ENCODE measurements around the gene REPS1.

REPS1 gene

DNA sequence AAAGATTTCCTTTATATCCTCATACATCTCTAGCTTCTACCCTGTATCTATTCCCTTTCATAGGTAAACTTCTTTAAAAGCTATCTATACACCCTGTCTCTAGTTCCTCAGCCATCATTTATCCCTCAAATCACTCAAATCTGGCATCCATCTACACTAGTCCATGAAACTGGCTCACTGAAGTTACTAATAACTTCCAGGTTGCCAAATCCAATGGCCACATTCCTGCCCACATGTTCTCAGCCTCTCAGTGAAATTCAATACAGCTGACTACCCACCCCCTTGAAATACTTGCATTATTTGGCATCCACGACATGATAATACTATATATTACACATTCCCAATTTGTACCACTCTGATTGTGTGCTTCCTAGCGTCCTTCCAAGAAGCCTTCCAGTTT is 8.7 kb downstream of the REPS1 start:
- ChIA-PET CTCF (no interaction called here), POLR2A (no interaction called here)
- DNase-seq (ENCODE audit: extremely low spot score) = no peak
- TF ChIP-seq ARNT (IDR thresholded peaks at IDR 0.05) = no peak
- no peak for TF ChIP-seq ELF4 (IDR thresholded peaks at IDR 0.05)
- TF ChIP-seq LEF1 (IDR thresholded peaks at IDR 0.05; ENCODE audit: borderline replicate concordance) = no peak
- no peak for TF ChIP-seq TARDBP (IDR thresholded peaks at IDR 0.05)
- TF ChIP-seq SP1 (IDR thresholded peaks at IDR 0.05) = no peak
- TF ChIP-seq NFRKB (IDR thresholded peaks at IDR 0.05) = no peak
- no peak for TF ChIP-seq ZNF384 (IDR thresholded peaks at IDR 0.05)
- no peak for TF ChIP-seq FOXK2 (IDR thresholded peaks at IDR 0.05)

DNA sequence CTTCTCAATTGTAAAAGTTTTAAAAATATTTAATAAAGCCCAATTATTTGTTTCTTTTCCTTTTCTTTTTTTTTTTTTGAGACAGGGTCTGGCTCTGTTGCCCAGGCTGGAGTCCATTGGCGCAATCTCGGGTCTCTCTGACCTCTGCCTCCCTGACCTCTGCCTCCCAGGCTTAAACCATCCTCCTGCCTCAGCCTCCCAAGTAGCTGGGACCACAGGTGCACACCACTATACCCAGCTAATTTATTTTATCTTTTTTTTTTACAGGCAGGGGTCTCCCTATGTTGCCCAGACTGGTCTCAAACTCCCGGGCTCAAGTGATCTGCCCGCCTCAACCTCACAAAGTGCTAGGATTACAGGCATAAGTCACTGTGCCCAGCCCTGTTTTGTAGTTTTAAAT is 9.8 kb downstream of the REPS1 start:
- no peak for DNase-seq (ENCODE audit: extremely low spot score)
- TF ChIP-seq ARNT (IDR thresholded peaks at IDR 0.05) (no peak), ZNF384 (IDR thresholded peaks at IDR 0.05) (no peak), ELF4 (IDR thresholded peaks at IDR 0.05) (no peak), TARDBP (IDR thresholded peaks at IDR 0.05) (no peak), L3MBTL2 (conservative IDR thresholded peaks at IDR 0.05) (no peak), NFRKB (IDR thresholded peaks at IDR 0.05) (no peak)
- POLR2A ChIA-PET = no interaction called here
- CTCF ChIA-PET = interaction anchor here (0.5 kb wide), 1 partner anchor 159 kb away, joined by 4 read pairs; no protein-coding TSS in a partner anchor

DNA sequence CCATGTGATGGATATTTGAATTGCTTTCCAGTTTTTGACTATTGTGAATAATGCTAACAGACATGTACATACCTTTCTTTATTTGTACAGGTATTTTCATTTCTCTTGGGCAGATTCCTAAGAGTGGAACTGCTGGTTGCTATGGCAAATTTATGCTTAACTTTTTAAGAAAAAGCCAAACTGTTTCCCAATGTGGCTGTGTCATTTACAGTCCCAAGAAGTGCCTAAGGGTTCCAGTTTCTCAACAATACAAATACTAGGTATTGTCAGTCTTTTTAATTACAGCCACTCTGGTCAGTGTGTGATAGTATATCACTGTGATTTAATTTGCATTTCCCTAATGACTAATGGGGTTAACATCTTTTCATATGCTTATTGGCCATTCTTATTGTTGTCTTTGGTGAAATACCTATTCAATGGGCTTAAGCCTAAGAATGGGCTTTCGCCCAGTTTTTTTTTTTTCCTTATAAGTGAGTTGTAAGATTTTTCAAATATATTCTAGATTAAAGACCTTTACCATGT is 10.3 kb downstream of the REPS1 start:
- POLR2A ChIA-PET = no interaction called here
- CTCF ChIA-PET = interaction anchor here (0.5 kb wide), 1 partner anchor 158 kb away, joined by 4 read pairs; no protein-coding TSS in a partner anchor
- no peak for DNase-seq (ENCODE audit: extremely low spot score)
- TF ChIP-seq FOXK2 (IDR thresholded peaks at IDR 0.05) (no peak), SUZ12 (IDR thresholded peaks at IDR 0.05) (no peak), SP1 (IDR thresholded peaks at IDR 0.05) (no peak)
- TF ChIP-seq, protein P1, sequence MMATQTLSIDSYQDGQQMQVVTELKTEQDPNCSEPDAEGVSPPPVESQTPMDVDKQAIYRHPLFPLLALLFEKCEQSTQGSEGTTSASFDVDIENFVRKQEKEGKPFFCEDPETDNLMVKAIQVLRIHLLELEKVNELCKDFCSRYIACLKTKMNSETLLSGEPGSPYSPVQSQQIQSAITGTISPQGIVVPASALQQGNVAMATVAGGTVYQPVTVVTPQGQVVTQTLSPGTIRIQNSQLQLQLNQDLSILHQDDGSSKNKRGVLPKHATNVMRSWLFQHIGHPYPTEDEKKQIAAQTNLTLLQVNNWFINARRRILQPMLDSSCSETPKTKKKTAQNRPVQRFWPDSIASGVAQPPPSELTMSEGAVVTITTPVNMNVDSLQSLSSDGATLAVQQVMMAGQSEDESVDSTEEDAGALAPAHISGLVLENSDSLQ (IDR thresholded peaks at IDR 0.05) = no peak

DNA sequence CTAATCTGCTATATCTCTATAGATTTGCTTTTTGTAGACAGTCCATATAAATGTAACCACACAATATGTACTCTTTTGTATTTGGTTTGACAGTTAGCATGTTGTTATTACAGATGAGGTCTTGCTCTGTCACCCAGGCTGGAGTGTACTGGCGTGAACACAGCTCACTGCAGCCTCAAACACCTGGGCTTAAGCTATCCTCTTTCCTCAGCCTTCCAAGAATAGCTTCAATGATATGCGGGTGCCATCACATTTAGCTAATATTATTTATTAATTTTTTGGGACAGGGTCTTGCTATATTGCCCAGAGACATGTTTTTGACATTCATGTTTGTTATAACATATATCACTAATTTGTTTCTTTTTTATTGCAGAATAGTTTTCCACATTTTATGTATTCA is 10.8 kb downstream of the REPS1 start:
- ChIA-PET POLR2A (no interaction called here), CTCF (no interaction called here)
- DNase-seq (ENCODE audit: extremely low spot score) = no peak
- TF ChIP-seq FOXA1 (IDR thresholded peaks at IDR 0.05) (no peak), LEF1 (IDR thresholded peaks at IDR 0.05; ENCODE audit: borderline replicate concordance) (no peak), CTBP1 (IDR thresholded peaks at IDR 0.05; ENCODE audit: borderline replicate concordance) (no peak), NFRKB (IDR thresholded peaks at IDR 0.05) (no peak), BHLHE40 (IDR thresholded peaks at IDR 0.05; ENCODE audit: borderline replicate concordance) (no peak), TARDBP (IDR thresholded peaks at IDR 0.05) (no peak), ZNF384 (IDR thresholded peaks at IDR 0.05) (no peak), FOXM1 (IDR thresholded peaks at IDR 0.05; ENCODE audit: borderline replicate concordance) (no peak)
- TF ChIP-seq, protein P1 (IDR thresholded peaks at IDR 0.05) = no peak

DNA sequence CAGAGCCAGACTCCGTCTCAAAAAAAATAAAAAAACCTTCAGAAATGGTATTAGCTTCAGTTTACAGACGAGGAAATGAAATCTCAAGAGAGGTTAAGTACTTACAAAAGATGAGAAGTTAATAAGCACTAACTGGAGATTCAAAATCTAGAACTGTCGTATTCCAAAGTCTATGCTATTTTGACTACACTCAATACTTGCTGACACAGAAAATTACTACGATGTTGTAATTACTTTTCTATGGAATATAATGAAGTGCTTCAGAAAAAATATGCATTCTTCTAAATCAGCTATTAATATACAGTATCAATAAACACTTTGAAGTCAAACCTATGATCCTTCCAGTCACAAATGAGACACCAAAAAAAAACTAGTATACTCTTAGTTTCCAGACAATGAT is 12.2 kb downstream of the REPS1 start:
- POLR2A ChIA-PET = interaction anchor here (1.9 kb wide), 1 partner anchor 13 kb away, joined by 4 read pairs; the partner anchor contains the start of gene REPS1
- no peak for DNase-seq (ENCODE audit: extremely low spot score)
- CTCF ChIA-PET = interaction anchor here (2.0 kb wide), 1 partner anchor 10 kb away, joined by 11 read pairs; no protein-coding TSS in a partner anchor
- no peak for TF ChIP-seq NFRKB (IDR thresholded peaks at IDR 0.05)
- no peak for TF ChIP-seq LEF1 (IDR thresholded peaks at IDR 0.05; ENCODE audit: borderline replicate concordance)
- no peak for TF ChIP-seq CTBP1 (IDR thresholded peaks at IDR 0.05; ENCODE audit: borderline replicate concordance)
- no peak for TF ChIP-seq SUZ12 (IDR thresholded peaks at IDR 0.05)
- no peak for TF ChIP-seq HDGF (IDR thresholded peaks at IDR 0.05; ENCODE audit: borderline replicate concordance)
- TF ChIP-seq ELF4 (IDR thresholded peaks at IDR 0.05) = no peak
- TF ChIP-seq SP1 (IDR thresholded peaks at IDR 0.05) = no peak
- TF ChIP-seq ARNT (IDR thresholded peaks at IDR 0.05) = no peak
- TF ChIP-seq FOXK2 (IDR thresholded peaks at IDR 0.05) = no peak
- TF ChIP-seq TARDBP (IDR thresholded peaks at IDR 0.05) = no peak
- TF ChIP-seq, protein P1 (IDR thresholded peaks at IDR 0.05) = no peak
- TF ChIP-seq ZNF384 (IDR thresholded peaks at IDR 0.05) = no peak
- TF ChIP-seq BHLHE40 (IDR thresholded peaks at IDR 0.05; ENCODE audit: borderline replicate concordance) = no peak
- no peak for TF ChIP-seq L3MBTL2 (conservative IDR thresholded peaks at IDR 0.05)

DNA sequence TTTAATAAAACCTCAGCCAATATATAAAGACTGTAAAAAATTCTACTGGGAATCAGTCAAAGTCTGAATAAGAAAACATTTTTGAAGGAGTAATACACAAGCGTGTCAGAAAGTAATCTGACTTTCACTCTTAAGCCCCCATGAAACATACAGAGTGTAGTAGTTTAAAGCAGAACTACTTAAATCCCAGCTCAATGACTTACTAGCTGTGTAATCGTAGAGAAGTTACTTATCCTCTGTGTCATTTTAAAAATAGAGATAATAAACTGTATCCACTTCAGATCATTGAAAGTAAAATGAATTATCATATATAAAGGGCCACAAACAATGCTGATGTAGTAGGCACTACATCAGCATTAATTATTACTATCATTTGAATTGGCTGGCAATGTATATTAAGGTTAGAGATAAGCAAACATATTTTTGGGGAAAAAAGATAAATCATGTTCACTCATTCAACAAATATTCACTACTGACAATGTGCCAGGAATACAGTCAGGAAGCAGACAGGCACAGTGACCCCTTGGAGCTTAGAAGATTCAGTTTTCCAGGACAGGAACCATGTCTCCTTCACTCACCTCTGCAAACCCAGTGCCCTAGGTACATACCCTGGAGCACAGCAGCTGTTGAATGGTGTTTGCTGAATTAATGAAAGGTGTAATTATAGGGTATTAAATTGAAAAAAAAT is 14.4 kb downstream of the REPS1 start:
- no peak for DNase-seq (ENCODE audit: extremely low spot score)
- TF ChIP-seq LEF1 (IDR thresholded peaks at IDR 0.05; ENCODE audit: borderline replicate concordance) (no peak), CTBP1 (IDR thresholded peaks at IDR 0.05; ENCODE audit: borderline replicate concordance) (no peak), BHLHE40 (IDR thresholded peaks at IDR 0.05; ENCODE audit: borderline replicate concordance) (no peak), ARNT (IDR thresholded peaks at IDR 0.05) (no peak), FOXA1 (IDR thresholded peaks at IDR 0.05) (no peak), TARDBP (IDR thresholded peaks at IDR 0.05) (no peak), ELF4 (IDR thresholded peaks at IDR 0.05) (no peak), HDGF (IDR thresholded peaks at IDR 0.05; ENCODE audit: borderline replicate concordance) (no peak), ZNF384 (IDR thresholded peaks at IDR 0.05) (no peak), FOXM1 (IDR thresholded peaks at IDR 0.05; ENCODE audit: borderline replicate concordance) (no peak), FOXK2 (IDR thresholded peaks at IDR 0.05) (no peak), SUZ12 (IDR thresholded peaks at IDR 0.05) (no peak), SP1 (IDR thresholded peaks at IDR 0.05) (no peak), NFRKB (IDR thresholded peaks at IDR 0.05) (no peak), L3MBTL2 (conservative IDR thresholded peaks at IDR 0.05) (no peak)
- TF ChIP-seq, protein P1 (IDR thresholded peaks at IDR 0.05) = no peak
- POLR2A ChIA-PET = no interaction called here
- CTCF ChIA-PET = interaction anchor here (2.0 kb wide), 1 partner anchor 8 kb away, joined by 11 read pairs; no protein-coding TSS in a partner anchor

All from HEK293T (cell line).